ENCODE measurements around the gene TMEM139.
"Not testable (repeated sequence)": the region's sequence is repeated elsewhere in the genome, so short reads cannot be mapped to it uniquely, and the experiment has no call there.

TMEM139 gene

DNA sequence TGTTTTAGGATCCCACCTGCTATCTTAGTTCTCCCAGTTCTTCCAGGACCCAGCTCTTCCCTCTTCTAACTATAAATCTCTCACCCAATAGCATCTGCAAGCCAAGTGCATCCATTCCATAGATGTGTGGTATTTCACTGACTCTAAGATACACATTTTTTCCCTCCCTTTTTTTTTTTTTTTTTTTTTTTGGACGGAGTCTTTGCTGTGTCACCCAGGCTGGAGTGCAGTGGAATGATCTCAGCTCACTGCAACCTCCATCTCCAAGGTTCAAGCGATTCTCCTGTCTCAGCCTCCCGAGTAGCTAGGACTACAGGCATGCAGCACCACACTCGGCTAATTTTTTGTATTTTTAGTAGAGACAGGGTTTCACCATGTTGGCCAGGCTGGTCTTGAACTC is 5.1 kb downstream of the TMEM139 start:
- not testable (repeated sequence) for DNase-seq

- DNase-seq, result no peak
Observed at GRCh38 chr7:143290293-143290692, 5.5 kb downstream of the TMEM139 start.

- DNase-seq, result no peak
Observed at GRCh38 chr7:143292876-143293275, 8.1 kb downstream of the TMEM139 start.

DNA sequence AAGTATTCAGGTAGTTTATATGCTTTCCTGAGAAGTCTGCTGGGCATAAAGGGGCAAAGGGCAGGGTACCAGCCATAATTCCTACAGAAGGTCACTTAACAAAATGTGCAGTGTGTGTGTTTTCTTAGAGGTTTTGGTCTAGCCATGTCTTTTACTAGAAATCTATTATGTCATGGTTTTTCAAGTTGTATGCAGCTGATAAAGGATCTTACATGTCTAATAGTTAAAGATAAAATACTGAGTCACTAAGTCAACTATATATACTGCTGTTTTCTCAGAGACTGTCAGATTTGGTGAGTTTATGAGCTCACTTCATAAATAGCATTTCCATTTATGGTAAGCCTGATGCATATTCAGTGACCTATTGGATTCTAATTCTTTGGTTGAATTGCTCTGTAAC is 11.1 kb downstream of the TMEM139 start:
- no peak for DNase-seq

DNA sequence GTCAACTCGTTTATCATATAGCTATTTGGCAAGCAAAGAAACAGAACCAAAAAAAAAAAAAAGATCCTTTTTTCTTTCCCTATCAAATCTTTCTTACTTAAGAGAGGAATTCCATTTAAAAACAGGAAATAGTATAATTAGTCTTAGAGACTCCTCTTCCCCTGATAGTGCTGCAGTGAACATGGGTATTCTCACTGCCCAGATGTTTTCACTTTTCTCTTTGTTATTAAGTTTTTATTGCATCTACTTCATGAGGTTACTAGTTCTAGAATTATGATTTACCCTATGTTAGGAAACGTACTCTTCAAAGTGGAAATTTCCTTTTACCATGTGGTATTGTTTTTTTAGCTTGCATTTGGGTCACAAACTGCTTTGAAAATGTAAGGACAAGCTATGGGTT is 11.9 kb downstream of the TMEM139 start:
- no peak for DNase-seq

- no peak for DNase-seq
Observed at GRCh38 chr7:143299346-143299745, 14.6 kb downstream of the TMEM139 start.

DNA sequence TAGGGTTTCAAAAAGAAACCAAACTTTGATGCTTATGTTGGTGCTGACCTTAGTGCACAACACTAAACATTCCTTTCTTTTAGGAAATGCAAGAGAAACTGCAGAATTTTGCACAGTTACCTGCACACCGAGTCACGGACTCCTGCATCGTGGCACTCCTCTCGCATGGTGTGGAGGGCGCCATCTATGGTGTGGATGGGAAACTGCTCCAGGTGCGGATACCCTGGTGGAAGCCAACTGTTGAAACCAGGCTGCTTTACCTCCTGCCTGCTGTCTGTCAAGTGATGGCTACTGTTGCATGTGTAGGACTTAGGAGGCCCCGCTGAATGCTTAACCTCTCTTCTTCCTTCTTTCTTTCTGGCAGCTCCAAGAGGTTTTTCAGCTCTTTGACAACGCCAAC is 15.1 kb downstream of the TMEM139 start:
- DNase-seq, result peak in 2 of 3 experiments; percentile 12 to 14

DNA sequence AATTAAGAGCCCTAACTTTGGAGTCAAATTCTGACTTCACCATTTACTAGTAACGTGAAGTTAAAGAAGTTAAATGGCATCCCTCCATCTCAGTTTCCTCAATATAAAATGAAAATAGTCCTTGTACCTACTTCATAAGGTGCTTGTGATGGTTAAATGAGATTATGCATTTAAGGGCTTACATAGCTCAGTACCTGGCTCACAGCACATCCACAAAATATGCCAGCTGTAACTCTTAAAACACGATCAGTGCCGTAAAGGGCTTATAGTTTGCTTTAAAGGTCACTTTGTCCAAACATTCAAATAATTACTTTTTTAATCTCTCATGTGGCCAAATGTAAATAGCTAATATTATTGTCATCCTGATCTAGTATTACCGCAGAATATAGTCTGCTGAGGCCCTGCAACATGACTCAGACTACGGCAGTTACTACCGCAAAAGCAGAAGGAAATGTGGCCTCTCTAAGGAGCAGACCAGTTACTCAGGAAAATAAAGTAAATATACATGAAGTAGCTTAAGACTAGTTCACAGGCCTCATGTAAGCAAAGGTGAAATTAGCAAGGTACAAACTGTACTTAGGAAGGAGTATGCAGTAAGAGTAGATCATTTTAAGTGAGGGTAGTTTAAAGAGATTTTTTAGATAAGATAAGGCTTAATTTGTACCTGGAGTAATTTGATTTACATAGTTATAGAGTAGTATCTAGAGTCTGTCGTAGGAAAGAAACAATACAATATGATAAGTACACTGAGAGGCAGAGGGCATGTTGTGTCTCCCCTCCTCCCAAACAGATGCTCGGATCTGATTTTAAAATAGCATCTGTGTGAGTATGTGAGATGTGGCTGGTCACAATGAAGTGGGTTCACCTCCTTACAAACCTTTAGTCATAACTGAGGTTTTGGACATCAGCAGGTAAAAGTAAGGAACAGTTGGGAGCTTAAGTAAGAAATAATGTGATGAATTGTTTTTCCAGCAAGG is 16.5 kb downstream of the TMEM139 start:
- DNase-seq, result no peak

- no peak for DNase-seq
Observed at GRCh38 chr7:143303733-143304132, 19.0 kb downstream of the TMEM139 start.

- no peak for DNase-seq
Observed at GRCh38 chr7:143304938-143305337, 20.2 kb downstream of the TMEM139 start.

DNA sequence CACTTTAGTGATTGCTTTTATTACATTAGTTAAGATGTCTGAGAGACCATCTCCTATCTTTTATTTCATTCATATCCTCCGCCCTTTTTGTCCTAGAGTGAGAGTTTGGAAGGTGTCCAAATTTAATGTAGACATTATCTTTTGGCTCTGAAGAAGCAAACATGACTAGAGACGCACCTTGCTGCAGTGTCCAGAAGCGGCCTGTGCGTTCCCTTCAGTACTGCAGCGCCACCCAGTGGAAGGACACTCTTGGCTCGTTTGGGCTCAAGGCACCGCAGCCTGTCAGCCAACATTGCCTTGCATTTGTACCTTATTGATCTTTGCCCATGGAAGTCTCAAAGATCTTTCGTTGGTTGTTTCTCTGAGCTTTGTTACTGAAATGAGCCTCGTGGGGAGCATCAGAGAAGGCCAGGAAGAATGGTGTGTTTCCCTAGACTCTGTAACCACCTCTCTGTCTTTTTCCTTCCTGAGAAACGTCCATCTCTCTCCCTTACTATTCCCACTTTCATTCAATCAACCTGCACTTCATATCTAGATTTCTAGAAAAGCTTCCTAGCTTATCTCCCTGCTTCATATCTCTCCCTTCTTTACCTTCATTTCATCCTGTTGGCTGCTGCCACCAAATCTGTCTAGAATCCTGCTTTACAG is 20.8 kb downstream of the TMEM139 start:
- peak in 1 of 3 experiments; percentile 28 for DNase-seq

GRCh38 chr7:143308632-143309031 is 23.9 kb downstream of the TMEM139 start:
- no peak for DNase-seq

- DNase-seq, result no peak
Observed at GRCh38 chr7:143314127-143314526, 29.4 kb downstream of the TMEM139 start.

GRCh38 chr7:143315776-143316175 is 31.0 kb downstream of the TMEM139 start, which contains the start of gene CLCN1:
CLCN1 (plus strand) TSS chr7:143316111; CDS start chr7:143316213, 102 bp downstream.
- no peak for DNase-seq

DNA sequence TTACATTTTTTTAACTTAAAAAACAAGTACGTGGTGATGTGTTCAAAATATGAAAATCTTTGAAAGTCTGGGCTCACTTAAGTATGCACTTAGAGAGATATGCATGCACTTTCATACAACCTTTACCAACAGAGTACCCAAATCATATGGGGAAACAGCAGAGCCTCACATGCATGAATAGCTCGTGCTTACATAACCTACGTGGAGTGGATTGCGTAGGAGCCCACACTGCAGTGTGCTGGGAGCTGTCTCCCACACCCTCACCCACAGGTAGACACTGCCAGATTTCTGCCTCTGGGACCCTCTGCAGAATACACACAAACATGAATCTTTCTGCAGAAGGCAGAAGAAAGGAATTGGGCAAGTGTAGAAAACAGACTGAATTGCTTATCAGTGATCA is 31.7 kb downstream of the TMEM139 start:
- no peak for DNase-seq

DNA sequence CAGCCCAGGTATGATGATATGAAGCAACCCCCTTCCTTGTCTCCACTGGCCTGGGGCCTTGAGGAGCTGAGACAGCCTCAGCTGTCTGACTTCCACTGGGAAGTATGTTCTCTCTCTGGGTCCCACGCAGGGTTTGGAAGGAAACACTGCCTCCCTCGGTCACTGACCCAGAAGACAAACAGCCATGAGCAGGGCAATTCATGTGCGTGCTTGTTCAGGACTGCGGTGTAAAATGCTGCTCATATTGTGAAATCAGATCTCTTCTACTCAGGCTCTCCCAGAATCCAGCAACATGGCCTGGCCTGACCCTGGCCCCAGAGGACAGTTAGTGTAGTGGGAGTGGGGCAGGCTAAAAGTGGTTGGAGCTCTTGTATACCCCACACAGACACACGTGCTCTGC is 33.9 kb downstream of the TMEM139 start:
- DNase-seq, result no peak

GRCh38 chr7:143320620-143321019 is 35.9 kb downstream of the TMEM139 start:
- no peak for DNase-seq

DNA sequence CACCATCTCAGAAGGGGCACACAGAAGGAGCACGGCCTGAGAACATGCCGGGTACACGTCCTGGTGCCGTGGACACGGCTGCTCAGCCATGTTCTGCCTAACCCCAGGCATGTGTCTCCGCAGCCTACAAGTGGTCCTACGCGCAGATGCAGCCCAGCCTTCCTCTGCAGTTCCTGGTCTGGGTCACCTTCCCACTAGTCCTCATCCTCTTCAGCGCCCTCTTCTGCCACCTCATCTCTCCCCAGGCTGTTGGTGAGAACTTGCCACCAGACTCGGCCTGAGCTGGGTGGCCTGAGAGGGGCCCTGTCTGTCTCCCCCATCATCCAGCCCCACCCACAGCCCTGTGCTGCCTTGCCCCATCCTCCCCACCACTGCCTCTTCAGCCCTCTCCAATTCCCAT is 36.5 kb downstream of the TMEM139 start:
- DNase-seq, result no peak

DNA sequence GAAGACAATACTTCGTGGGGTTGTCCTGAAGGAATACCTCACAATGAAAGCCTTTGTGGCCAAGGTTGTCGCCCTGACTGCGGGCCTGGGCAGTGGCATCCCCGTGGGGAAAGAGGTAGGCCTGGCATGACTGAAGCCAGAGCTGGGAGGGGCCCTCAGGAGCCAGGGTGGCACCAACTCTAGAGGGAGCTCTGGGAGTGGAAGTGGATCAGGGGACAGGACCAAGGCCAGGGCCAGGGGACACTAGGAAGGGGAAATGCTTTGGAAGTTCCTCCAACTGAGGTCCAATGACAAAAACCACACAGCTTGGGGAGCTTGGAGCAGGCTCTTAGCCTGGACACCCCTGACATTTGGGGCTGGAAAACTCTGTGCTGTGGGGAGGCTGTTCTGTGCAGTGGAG is 37.0 kb downstream of the TMEM139 start:
- no peak for DNase-seq

DNA sequence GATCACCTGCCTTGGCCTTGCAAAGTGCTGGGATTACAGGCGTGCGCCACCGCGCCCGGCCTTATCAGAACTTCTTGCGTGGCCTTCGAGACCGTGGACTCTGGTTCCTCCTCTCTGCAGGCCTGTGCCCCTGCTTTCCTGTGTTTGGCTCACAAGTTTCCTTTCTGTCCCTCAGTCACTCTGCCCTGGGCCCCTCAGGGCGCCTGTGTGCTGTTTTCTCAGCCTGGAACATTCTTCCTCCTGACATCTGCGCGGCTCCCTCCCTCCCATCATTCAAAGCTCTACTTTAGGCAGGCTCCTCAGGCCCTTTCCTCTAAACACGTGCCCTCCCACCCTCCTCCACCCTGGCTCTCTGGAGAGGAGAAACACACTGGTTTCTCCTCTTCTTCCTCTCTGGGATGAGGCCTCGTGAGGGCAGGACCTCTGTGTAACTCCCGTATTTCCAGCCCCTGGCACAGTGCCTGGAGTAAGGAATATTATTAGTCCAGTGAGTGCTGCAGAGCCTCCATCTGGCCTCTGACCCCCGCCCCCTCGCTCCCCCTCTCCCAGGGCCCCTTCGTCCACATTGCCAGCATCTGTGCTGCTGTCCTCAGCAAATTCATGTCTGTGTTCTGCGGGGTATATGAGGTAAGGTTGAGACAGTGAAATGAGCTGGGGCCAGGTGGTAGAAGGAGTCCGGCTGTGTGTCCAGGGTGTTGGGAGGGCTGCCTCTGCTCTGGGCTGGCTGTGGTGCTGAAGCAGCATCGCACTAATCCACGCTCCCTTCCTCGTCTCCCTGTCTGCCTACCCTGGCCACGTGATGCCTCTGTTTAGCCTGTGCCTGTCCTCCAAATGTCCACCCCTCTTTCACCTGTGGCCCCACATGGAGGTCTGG is 38.2 kb downstream of the TMEM139 start:
- DNase-seq, result no peak

DNA sequence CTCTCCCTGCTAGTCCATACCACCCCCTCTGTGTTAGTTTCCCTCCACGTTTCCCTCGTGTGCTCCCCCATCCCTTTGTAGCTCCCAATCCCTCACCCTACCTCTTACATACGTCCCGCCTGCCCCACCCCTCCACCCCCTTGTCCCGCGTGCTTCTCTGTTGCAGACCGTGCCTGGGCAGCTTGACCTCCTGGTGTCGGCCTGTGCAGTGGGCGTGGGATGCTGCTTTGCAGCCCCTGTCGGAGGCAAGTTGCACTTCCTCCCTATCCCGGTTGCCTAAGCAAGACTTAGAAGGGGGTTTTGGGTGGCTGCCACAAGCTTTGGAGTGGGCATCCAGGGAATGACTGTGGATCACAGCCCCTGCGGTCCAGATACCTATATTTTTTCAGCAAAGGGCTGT is 38.9 kb downstream of the TMEM139 start:
- no peak for DNase-seq

GRCh38 chr7:143325240-143325639 is 40.5 kb downstream of the TMEM139 start:
- no peak for DNase-seq

DNA sequence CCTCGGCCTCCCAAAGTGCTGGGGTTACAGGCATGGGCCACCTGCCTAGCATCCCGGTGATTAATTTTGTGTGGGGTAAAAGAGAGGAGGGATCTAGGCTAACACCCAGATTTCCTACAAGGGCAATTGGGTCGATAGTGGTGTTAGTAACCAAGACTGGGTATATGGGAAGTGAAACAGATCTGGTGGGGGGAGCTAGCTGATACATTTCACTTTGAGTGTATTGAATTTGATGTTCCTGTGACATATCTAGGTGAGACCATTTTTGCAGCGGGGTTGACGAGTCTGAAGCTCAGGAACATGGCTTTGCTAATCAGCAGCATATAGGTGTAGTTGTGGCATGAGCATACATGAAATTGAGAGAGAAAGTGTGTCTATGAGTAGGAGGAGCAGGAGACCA is 43.1 kb downstream of the TMEM139 start:
- no peak for DNase-seq
